ENCODE results near the gene GLO1.

- TF ChIP-seq REST (IDR thresholded peaks at IDR 0.05) (no peak), CTCF (IDR thresholded peaks at IDR 0.05; ENCODE audit: low read depth, low read length, missing input control) (no peak), JUND (IDR thresholded peaks at IDR 0.05) (no peak), ZBTB33 (IDR thresholded peaks at IDR 0.05) (no peak), GABPA (IDR thresholded peaks at IDR 0.05 in 1 of 2, conservative IDR thresholded peaks at IDR 0.05 in 1 of 2) (no peak), RAD21 (IDR thresholded peaks at IDR 0.05) (no peak), MAX (IDR thresholded peaks at IDR 0.05) (no peak), SP1 (IDR thresholded peaks at IDR 0.05) (no peak), FOXA1 (IDR thresholded peaks at IDR 0.05) (no peak), YY1 (IDR thresholded peaks at IDR 0.05) (no peak), TAF1 (conservative IDR thresholded peaks at IDR 0.05) (no peak), ATF3 (IDR thresholded peaks at IDR 0.05) (no peak)
Measured at GRCh38 chr6:38688579-38689087, 14.3 kb downstream of the GLO1 start.
